WERI-Rb-1 (cell line): ENCODE measurements around the gene NR1H4.

Experiments used
- DNase-seq: peaks from one replicate; pipeline ENCODE4 v3.0.0-alpha.2; 2020
- H3K27ac ChIP-seq: fragments of 250-450 bp; sonication (Bioruptor Pico); 2 replicates; pipeline ENCODE4 v1.5.1; 2020; ENCODE audit warnings: mild to moderate bottlenecking, moderate library complexity
- H3K27me3 ChIP-seq: fragments of 250-450 bp; sonication (Bioruptor Pico); 2 replicates; pipeline ENCODE4 v1.5.1; 2021; ENCODE audit warnings: mild to moderate bottlenecking, low read depth, moderate library complexity; ENCODE audit not compliant: insufficient read depth, severe bottlenecking
- H3K36me3 ChIP-seq: fragments of 250-450 bp; sonication (Bioruptor Pico); 2 replicates; pipeline ENCODE4 v1.5.1; 2020; ENCODE audit warnings: mild to moderate bottlenecking, moderate library complexity
- H3K4me3 ChIP-seq: 2 replicates; pipeline ENCODE4 v1.5.1; 2011; ENCODE audit warnings: low read depth, mild to moderate bottlenecking, control low read depth, low read length
- H3K9me3 ChIP-seq: fragments of 250-450 bp; sonication (Bioruptor Pico); 2 replicates; pipeline ENCODE4 v1.5.1; 2021; ENCODE audit warnings: mild to moderate bottlenecking, moderate library complexity; ENCODE audit not compliant: severe bottlenecking
- CTCF ChIP-seq: IDR thresholded peaks from 2 replicates; pipeline ENCODE4 v1.5.1; 2011; ENCODE audit warnings: low read depth, mild to moderate bottlenecking, control low read depth, inconsistent platforms, low read length

Gene NR1H4

GRCh38 chr12:100435957-100436356 lies 37.7 kb upstream of the NR1H4 start:
- Histone ChIP-seq H3K36me3 (no peaks in the 10 kb centered on the region), H3K27me3 (no peaks in the 10 kb centered on the region), H3K4me3 (no peak overlapping the region), H3K27ac (no peak overlapping the region), H3K9me3 (no peaks in the 10 kb centered on the region)
- no peak for DNase-seq
- TF ChIP-seq CTCF, result no peak

- H3K36me3 ChIP-seq, result no peaks in the 10 kb centered on the region
- no peak for TF ChIP-seq CTCF
- H3K27ac ChIP-seq, result no peak overlapping the region
- H3K27me3 ChIP-seq, result no peaks in the 10 kb centered on the region
- H3K9me3 ChIP-seq, result no peaks in the 10 kb centered on the region
- DNase-seq, result peak; percentile 13
- no peak overlapping the region for H3K4me3 ChIP-seq
Observed at GRCh38 chr12:100437038-100437841, 36.4 kb upstream of the NR1H4 start.

- no peak for TF ChIP-seq CTCF
- no peaks in the 10 kb centered on the region for H3K9me3 ChIP-seq
- H3K4me3 ChIP-seq, result no peak overlapping the region
- H3K27me3 ChIP-seq, result no peaks in the 10 kb centered on the region
- H3K36me3 ChIP-seq, result no peaks in the 10 kb centered on the region
- no peak overlapping the region for H3K27ac ChIP-seq
- no peak for DNase-seq
Observed at GRCh38 chr12:100439797-100440196, 33.9 kb upstream of the NR1H4 start.

- Histone ChIP-seq H3K9me3 (no peaks in the 10 kb centered on the region), H3K27me3 (no peaks in the 10 kb centered on the region), H3K27ac (no peak overlapping the region), H3K36me3 (no peaks in the 10 kb centered on the region), H3K4me3 (no peak overlapping the region)
- TF ChIP-seq CTCF, result no peak
- DNase-seq, result no peak
Observed at GRCh38 chr12:100442403-100442802, 31.3 kb upstream of the NR1H4 start.

GRCh38 chr12:100443434-100443833 lies 30.2 kb upstream of the NR1H4 start:
- DNase-seq, result no peak
- no peaks in the 10 kb centered on the region for H3K27me3 ChIP-seq
- TF ChIP-seq CTCF, result no peak
- H3K9me3 ChIP-seq, result no peaks in the 10 kb centered on the region
- H3K36me3 ChIP-seq, result no peaks in the 10 kb centered on the region
- H3K27ac ChIP-seq, result no peak overlapping the region
- H3K4me3 ChIP-seq, result no peak overlapping the region

GRCh38 chr12:100445081-100445481 lies 28.6 kb upstream of the NR1H4 start:
- Histone ChIP-seq H3K36me3 (no peaks in the 10 kb centered on the region), H3K4me3 (no peak overlapping the region), H3K27me3 (no peaks in the 10 kb centered on the region), H3K27ac (no peak overlapping the region), H3K9me3 (no peaks in the 10 kb centered on the region)
- no peak for TF ChIP-seq CTCF
- no peak for DNase-seq
